Epithelial cell of proximal tubule (primary cell): ENCODE data around the gene CDC42EP3. TPM values are rescaled to one million over a fixed set of nuclear protein-coding genes. Genes with fewer than 3 reads are reported as not detected.

Experiments used
- DNase-seq: peaks from one replicate; pipeline ENCODE4 v3.0.0-alpha.2; 2011; ENCODE audit warnings: low read depth
- H3K4me3 ChIP-seq: 2 replicates; pipeline ENCODE4 v1.5.1; 2011; ENCODE audit warnings: low read depth, mild to moderate bottlenecking, low read length
- total RNA-seq: library from RNA; depleted of rRNA; stranded (reverse); fragments of >200 nt; gene quantifications from 2 replicates; pipeline ENCODE4 v1.2.3, GENCODE V29; 2015
- TF ChIP-seq, protein P1 (sequence below): conservative IDR thresholded peaks from 2 replicates; pipeline ENCODE4 v1.5.1; 2012; ENCODE audit warnings: low read depth, mild to moderate bottlenecking, low read length

The CDC42EP3 gene
- total RNA-seq, 1 donor from 2014 or later: 30.0 TPM

DNA sequence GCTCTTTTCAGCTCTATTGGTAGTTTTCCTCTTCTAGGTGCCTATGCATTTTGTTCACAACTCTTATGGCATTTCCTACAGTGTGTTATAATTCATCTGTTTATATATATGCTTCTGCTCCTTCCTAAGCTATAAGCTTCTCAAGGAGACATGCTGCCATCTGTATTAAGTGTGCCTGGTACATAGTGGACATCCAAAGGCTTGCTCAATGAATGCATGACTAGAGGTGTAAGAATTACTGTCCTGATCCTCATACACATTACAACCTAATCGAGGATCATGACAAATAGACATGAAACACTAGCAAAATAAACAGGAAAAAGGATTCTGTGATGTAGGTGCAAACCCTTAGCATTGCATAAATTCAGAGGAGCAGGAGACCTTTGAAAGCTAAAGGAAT lies 50.2 kb downstream of the CDC42EP3 start:
- H3K4me3 ChIP-seq: no peak overlapping the region
- TF ChIP-seq, protein P1, sequence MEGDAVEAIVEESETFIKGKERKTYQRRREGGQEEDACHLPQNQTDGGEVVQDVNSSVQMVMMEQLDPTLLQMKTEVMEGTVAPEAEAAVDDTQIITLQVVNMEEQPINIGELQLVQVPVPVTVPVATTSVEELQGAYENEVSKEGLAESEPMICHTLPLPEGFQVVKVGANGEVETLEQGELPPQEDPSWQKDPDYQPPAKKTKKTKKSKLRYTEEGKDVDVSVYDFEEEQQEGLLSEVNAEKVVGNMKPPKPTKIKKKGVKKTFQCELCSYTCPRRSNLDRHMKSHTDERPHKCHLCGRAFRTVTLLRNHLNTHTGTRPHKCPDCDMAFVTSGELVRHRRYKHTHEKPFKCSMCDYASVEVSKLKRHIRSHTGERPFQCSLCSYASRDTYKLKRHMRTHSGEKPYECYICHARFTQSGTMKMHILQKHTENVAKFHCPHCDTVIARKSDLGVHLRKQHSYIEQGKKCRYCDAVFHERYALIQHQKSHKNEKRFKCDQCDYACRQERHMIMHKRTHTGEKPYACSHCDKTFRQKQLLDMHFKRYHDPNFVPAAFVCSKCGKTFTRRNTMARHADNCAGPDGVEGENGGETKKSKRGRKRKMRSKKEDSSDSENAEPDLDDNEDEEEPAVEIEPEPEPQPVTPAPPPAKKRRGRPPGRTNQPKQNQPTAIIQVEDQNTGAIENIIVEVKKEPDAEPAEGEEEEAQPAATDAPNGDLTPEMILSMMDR: no peak
- no peak for DNase-seq

DNA sequence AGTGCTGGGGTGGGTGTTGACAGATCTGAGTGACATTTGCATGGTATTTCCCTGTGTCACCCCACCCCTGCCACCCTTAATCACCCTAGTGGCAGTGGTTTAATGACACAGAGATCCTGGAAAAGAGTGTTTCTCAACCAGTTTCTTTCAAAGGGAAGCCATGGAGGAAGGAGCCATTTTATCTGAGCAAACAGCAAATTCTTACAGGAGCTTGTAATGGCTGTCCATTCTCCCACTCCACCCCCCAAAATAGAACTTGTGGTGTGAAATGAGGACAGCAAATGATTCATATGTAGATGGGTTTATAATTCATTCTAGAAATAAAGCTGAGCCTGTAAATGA lies 51.5 kb downstream of the CDC42EP3 start:
- no peak for DNase-seq
- TF ChIP-seq, protein P1: no peak
- no peak overlapping the region for H3K4me3 ChIP-seq

DNA sequence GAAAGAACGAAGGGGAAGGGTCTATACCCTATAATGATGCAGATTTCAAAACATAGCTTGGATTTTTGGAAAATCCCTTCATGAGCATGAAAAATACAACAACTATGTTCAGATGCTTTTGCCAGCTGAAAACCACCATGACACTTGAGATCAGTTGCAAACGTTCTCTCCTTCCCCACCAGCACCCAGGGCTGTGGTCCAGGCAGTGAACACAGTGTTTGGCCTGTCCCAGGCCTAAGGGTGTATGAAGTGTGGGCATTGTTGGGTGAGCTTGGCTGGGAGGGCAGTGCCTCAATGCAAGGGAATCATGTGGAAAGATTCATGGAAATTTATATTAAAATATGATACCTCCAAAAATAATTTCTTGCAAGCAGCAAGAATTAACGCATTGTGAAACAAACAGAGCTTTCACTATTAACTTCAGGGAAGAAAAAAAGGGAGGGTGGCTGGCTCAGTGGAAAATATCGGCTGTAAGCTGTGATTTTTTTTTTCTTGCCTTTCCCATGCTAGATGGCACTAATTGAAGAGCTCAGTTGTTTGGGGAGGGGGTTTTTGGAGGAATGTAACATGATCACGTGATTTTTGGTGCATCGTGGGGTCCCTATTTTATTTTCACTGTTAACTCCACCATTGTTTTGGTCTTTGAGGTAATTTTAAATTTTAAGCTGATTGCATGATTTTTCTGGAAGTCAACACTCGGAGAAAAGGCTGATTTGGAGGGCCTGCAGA lies 52.0 kb downstream of the CDC42EP3 start:
- TF ChIP-seq, protein P1: no peak
- no peak for DNase-seq
- H3K4me3 ChIP-seq: no peak overlapping the region

DNA sequence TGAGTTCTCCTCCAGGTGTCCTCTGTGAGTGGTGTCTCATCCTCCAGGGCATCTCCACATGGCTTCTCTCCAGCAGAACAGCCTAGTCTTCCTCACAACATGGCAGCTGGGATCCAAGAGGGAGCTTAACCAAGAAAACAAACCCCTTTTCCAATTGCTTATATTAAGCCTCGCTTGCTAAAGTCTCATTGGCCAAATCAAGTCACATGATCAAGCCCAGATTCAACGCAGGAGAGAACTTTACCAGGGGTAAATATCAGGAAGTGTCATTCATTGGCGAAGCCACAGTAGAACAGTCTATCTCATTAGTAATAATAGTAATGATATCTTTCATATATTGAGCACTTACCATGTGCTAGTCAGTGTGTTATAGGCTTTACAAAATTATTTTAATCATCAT lies 53.1 kb downstream of the CDC42EP3 start:
- H3K4me3 ChIP-seq: no peak overlapping the region
- TF ChIP-seq, protein P1: no peak
- DNase-seq: no peak

DNA sequence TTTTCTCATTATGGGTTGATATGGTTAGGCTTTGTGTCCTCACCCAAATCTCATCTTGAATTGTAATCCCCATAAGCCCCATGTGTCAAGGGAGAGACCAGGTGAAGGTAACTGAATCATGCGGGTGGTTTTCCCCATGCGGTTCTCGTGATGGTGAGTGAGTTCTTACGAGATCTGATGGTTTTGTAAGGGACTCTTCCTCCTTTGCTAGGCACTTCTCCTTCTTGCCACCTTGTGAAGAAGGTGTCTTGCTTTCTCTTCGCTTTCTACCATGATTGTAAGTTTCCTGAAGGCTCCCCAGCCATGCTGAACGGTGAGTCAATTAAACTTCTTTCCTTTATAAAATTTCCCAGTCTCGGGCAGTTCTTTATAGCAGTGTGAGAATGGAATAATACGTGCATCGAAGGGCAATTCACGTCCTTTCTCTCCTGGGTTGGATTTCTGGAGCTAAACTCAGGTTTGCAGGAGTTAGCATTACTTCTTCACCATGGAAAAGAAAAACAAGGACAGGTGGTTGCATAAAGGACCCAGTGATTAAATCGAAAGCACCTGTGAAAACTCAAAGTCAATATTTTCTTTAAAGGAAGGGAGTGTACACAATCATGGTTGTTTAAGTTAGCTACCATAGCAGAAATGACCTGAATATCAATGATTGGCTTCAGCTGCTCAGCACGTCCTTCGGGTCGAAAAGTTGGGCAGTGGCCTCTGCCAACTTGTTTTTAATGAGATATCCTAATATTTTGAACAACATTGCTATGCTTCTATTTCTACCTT lies 54.1 kb downstream of the CDC42EP3 start:
- TF ChIP-seq, protein P1: no peak
- no peak overlapping the region for H3K4me3 ChIP-seq
- no peak for DNase-seq

DNA sequence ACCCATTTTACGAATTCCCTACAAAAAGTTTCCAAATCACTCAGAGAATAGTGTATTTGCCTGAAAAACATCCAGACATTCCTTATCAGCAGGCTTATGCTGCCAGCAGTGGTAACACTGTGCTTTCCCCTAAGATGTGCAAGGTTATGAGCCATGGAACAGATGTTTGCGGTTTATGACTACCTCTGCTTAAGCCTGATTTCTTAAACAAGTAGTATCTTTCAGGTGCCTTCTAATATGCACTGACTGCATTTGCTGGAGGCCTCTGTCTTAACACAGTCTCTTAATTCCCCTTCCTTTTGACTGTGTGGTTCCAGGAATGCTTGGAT lies 54.8 kb downstream of the CDC42EP3 start:
- no peak for DNase-seq
- no peak overlapping the region for H3K4me3 ChIP-seq
- TF ChIP-seq, protein P1: no peak
